Stimulated activated naive CD8-positive, alpha-beta T cell treated with anti-CD3 and anti-CD28 coated beads, Interleukin-15, Interleukin-2, amounts not matched to agents 100 ng/mL and 50 ng/mL, for 24 hours (primary cell): ENCODE results near the gene HES2.
A peak's percentile ranks its signal among the peaks of the same experiment; 100 is the strongest.

Experiments used
- H3K27ac Mint-ChIP-seq: one replicate; pipeline ENCODE4 v1.8.0; 2021; ENCODE audit warnings: mild to moderate bottlenecking, mixed read lengths
- H3K27me3 Mint-ChIP-seq: one replicate; pipeline ENCODE4 v1.8.0; 2021; ENCODE audit warnings: mixed read lengths
- H3K36me3 Mint-ChIP-seq: one replicate; pipeline ENCODE4 v1.8.0; 2021; ENCODE audit warnings: low read depth, mixed read lengths
- H3K4me1 Mint-ChIP-seq: one replicate; pipeline ENCODE4 v1.8.0; 2021; ENCODE audit warnings: low read depth, mixed read lengths
- H3K4me3 Mint-ChIP-seq: one replicate; pipeline ENCODE4 v1.8.0; 2021; ENCODE audit warnings: mild to moderate bottlenecking, mixed read lengths
- H3K9me3 Mint-ChIP-seq: one replicate; pipeline ENCODE4 v1.8.0; 2021; ENCODE audit warnings: mixed read lengths

The HES2 gene, protein sequence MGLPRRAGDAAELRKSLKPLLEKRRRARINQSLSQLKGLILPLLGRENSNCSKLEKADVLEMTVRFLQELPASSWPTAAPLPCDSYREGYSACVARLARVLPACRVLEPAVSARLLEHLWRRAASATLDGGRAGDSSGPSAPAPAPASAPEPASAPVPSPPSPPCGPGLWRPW

DNA sequence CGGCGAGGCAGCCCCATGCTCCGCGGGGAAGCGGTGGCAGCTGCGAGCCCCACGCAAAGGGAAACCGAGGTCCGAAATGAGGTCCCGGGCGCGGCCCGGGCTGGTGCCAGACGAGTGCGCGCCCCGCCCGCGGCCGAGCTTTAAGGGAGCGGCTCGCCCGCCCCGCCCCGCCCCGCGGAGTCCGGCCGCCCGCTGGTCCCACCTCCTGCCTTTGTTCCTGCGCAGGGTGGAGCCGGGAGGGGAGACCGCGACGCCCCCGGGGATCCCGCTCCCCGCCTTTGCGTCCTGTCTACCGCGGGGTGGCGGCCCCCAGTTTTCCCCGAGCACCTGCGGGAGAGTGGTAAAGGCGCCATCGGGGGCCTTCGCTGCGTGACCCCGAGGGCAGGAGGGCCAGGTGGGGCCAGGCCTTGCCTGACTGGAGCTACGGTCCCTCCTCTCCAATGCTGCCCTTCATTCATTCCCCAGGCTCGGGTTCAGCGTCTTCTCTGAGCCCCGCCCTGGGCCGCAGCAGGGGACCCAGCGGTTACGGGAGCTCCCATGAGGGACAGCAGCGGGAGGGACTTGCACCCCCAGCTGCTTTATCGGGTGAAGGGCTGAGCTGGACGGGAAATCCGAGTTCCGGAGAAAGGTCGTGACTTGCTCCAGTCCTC lies at the start of gene HES2:
Gene HES2 (minus strand): TSS at position 116 of the 650 bp plus-strand sequence. CDS start 99 bp downstream, at position 17.
- Mint-ChIP-seq H3K36me3 (no peaks in the 10 kb centered on the region), H3K27ac (no peak within 1 kb of the TSS), H3K27me3 (peaks cover 60% of the 10 kb centered on the region), H3K4me3 (no peak within 1 kb of the TSS), H3K9me3 (no peaks in the 10 kb centered on the region), H3K4me1 (peaks cover 19% of the 10 kb centered on the region)

DNA sequence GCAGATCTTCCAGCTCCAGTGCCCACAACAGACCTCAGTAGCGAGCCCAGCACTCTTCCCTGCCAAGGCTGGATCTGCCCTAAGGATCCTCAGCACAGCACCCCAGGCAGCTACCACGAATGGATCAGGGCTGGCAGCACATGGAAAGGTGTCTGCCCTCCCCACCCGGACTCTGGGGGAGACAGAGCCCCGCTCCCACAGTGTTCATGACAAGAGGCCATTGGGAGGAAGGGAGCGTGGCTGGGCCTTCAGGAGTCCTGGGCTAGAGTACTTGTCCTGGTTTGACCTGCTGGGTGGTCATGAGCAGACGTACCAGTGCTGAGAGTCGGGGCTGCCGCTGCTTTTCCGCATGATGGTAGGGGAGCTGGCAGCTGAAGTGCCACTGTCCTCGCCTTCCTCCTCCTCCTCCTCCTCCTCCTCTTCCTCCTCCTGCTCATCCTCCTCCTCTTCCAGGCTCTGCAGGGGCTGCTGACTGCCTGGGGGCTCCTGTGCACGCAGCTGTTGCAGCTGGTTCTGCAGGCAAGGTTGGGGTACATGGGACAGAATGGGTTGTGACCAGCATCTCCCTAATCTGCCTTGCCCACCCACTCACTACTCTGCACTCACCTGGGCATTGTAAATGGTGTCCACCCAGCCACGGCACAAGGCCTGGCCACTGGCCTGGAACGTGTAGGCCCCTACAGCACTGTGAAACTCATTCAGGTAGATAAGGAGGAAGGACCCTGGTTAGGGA lies 49.2 kb upstream of the HES2 start:
- H3K27ac Mint-ChIP-seq: no peak overlapping the region
- no peak overlapping the region for H3K4me3 Mint-ChIP-seq
- H3K9me3 Mint-ChIP-seq: no peaks in the 10 kb centered on the region

DNA sequence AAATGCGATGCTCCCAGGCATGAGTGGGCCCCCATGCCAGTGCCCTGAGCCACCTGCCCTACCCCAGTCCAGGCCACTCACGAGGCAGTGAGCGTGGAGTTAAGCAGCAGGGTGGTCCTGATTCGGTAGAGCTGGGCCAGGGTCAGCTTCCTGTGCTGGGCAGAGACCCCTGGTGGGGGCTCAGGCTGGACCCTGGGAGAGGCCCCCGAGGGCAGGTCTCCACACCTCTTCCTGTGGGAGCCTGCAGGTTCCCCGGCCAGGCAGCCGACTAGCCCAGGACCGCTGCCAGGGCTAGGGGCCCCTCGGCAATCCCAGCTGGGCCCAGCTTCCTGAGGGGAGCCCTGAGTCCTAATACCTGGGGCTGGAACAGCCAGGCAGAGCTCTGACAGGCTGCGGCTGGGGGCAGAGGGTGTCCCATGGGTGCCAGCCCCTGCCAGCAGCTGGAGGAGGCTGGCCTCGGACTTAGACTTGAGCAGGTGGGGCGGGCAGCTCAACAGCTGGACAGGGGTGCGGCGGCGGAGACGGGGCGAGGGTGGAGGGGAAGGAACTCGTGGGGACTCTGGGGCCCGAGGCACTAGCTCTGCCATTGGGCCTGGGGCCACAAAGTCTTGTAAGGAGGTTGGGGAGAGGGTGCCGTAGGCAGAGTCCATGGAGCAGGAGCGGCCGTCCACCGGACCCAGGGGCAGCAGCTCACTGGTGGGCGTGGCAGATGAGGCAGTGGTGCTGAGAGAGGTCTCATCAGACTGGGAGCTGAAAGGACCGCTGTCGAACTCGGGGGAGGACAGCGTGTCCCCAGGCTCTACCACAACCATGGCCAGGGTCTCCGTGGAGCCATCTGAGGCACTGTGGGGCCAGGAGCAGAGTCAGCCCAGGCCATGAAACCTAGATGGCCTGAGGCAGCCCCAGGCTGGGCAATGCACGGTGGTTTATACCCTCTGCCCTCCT lies 48.3 kb upstream of the HES2 start:
- Mint-ChIP-seq H3K27me3 (no peaks in the 10 kb centered on the region), H3K4me3 (no peak overlapping the region)

More for the DNA sequence above, 49.2 kb upstream of the HES2 start:
- peaks cover 9% of the 10 kb centered on the region for H3K36me3 Mint-ChIP-seq
- no peaks in the 10 kb centered on the region for H3K27me3 Mint-ChIP-seq
- peaks cover 9% of the 10 kb centered on the region for H3K4me1 Mint-ChIP-seq

DNA sequence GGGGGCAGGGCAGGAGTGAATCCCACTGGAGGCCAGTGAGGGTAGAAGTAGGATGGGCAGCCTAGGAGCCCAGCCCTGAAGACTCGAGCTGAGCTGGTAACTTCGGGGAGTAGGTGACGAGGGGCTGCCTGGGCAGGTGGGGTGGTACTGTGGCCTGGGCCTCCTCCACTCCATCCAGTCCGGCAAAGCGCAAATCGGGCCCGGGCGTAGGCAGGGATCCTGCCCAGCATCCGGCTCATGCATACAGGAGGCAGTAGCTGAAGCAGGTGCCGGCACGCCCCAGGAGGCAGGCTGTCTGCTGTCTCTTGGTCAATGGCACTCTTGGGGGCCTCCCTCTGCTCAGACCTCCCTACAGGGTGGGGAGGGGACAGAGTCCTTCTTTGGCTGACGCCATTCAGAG lies 47.5 kb upstream of the HES2 start:
- Mint-ChIP-seq H3K27me3 (no peaks in the 10 kb centered on the region), H3K9me3 (no peaks in the 10 kb centered on the region), H3K4me1 (peaks cover 22% of the 10 kb centered on the region), H3K36me3 (peaks cover 22% of the 10 kb centered on the region), H3K27ac (no peak overlapping the region), H3K4me3 (no peak overlapping the region)

More for the DNA sequence above, 48.3 kb upstream of the HES2 start:
- Mint-ChIP-seq H3K27ac (no peak overlapping the region), H3K9me3 (no peaks in the 10 kb centered on the region), H3K4me1 (peaks cover 14% of the 10 kb centered on the region), H3K36me3 (peaks cover 14% of the 10 kb centered on the region)

DNA sequence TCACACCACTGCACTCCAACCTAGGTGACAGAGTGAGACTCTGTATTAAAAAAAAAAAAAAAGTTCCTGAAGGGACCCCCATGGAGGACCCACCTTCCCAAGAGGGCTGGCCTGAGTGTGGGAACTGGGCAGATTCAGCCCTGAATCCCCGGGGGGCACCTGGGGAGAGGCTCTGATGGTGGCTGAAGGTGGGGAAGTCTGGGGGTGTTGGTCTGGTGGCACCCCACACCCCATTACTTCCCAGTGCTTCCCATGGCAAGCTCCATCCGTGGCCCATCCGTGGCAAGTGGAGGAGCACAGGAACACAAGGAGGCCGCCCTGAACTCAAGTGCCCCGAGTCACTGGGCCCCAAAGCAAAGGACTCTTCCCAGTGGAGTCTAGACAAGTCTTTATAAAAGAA lies 47.0 kb upstream of the HES2 start:
- peaks cover 25% of the 10 kb centered on the region for H3K36me3 Mint-ChIP-seq
- no peaks in the 10 kb centered on the region for H3K9me3 Mint-ChIP-seq
- H3K4me1 Mint-ChIP-seq: peaks cover 26% of the 10 kb centered on the region
- H3K27ac Mint-ChIP-seq: no peak overlapping the region
- no peaks in the 10 kb centered on the region for H3K27me3 Mint-ChIP-seq
- peak overlapping the region; percentile 93 for H3K4me3 Mint-ChIP-seq

DNA sequence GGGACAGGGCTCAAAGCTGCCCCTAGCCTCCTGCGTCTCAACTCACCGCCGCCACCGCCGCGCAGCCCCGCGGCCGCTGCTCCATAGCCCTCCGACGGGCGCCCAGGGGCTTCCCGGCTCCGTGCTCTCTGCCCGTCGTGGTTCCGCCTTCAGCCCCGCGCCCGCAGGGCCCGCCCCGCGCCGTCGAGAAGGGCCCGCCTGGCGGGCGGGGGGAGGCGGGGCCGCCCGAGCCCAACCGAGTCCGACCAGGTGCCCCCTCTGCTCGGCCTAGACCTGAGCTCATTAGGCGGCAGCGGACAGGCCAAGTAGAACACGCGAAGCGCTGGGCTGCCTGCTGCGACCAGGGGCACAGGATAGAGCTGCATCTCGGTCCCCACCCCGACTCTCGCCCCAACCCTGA lies 46.3 kb upstream of the HES2 start, which contains the start of gene TNFRSF25:
Gene TNFRSF25 (minus strand): TSS at position 151 of the 400 bp plus-strand sequence. CDS start 66 bp downstream, at position 85.
- Mint-ChIP-seq H3K36me3 (peaks cover 25% of the 10 kb centered on the region), H3K27ac (peak within 1 kb of the TSS; percentile 84), H3K4me3 (peak within 1 kb of the TSS; percentile 93), H3K9me3 (no peaks in the 10 kb centered on the region), H3K27me3 (no peaks in the 10 kb centered on the region), H3K4me1 (peaks cover 32% of the 10 kb centered on the region)

DNA sequence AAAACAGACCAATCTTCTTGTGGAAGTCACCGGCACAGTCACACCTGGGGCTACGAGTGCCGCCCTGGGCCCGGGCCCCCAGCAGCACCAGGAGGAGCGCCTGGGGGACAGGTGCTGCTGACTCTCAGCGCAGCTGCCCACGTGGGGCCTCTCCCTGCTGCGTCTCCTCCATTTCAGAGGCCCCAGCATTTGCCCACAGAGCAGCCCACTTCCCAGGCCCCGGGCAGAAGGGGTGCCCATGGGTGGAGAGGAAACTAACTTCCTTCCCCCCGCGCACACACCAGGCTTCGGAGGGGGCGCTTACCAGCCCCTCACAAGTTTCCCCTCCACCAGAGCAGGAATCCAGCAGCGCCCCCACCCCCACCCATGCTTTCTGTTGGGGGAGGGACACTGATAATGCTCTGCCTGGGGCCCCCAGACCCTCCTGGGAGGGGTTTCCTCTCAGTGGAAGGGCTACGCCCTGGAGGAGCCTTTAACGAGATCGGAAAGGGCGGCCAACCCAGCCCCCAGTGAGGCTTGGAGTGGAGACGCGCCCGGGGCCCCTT lies 45.8 kb upstream of the HES2 start:
- Mint-ChIP-seq H3K36me3 (peaks cover 25% of the 10 kb centered on the region), H3K27ac (peak overlapping the region; percentile 84), H3K4me3 (peak overlapping the region; percentile 93), H3K9me3 (no peaks in the 10 kb centered on the region), H3K4me1 (peaks cover 37% of the 10 kb centered on the region), H3K27me3 (no peaks in the 10 kb centered on the region)

DNA sequence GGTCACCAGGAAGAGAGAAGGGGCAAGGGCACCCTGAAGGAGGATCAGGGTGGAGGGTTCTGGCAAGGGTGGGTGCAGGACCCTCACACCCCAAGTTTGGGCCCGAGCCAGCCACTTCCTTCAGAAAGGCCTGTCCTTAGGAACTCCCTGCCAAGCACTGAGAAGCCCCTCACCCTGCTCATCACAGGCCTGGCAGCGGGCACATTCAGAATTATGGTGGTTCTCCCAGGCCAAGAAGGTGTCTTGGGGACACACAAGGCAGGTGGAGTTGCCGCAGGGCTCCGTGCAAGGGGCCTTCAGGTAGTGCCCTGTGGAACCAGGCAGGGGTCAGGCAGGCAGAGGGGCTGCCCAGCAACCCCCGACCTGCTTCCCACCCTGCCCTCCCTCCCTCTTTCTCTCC lies 45.2 kb upstream of the HES2 start:
- peak overlapping the region; percentile 93 for H3K4me3 Mint-ChIP-seq
- no peaks in the 10 kb centered on the region for H3K27me3 Mint-ChIP-seq
- H3K4me1 Mint-ChIP-seq: peaks cover 42% of the 10 kb centered on the region
- peaks cover 25% of the 10 kb centered on the region for H3K36me3 Mint-ChIP-seq
- peak overlapping the region; percentile 91 for H3K27ac Mint-ChIP-seq
- no peaks in the 10 kb centered on the region for H3K9me3 Mint-ChIP-seq

DNA sequence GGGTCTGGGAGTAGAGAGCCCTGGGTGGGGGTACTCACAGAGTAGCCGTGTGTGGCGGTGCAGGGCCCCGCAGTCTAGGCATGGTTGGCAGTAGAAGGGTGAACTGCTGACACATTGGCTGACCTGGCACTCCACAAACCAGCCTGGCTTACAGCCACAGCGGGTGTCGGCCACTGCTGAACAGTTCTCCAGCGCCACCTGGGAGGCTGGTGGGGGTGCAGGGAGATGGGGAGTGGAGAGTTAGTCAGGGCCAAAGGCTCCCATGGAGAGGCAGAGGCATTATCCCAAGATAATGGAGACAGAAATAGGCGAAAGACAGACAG lies 44.8 kb upstream of the HES2 start:
- Mint-ChIP-seq H3K36me3 (peaks cover 25% of the 10 kb centered on the region), H3K9me3 (no peaks in the 10 kb centered on the region), H3K27ac (peak overlapping the region; percentile 91), H3K27me3 (no peaks in the 10 kb centered on the region), H3K4me3 (peak overlapping the region; percentile 93), H3K4me1 (peaks cover 47% of the 10 kb centered on the region)

DNA sequence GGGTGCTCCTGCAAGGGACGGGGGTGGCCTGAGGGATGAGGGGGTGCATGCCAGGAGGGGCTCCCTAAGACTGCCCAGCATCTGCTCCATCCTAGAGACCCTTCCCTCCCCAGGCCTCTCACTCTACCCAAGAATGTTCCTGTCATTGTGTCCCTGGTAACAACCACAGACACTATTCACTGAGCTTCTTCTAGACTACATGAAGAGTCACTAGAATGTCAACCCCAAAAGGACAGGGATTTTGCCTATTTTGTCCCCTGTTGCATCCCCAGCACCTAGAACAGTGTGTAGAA lies 43.3 kb upstream of the HES2 start:
- peaks cover 25% of the 10 kb centered on the region for H3K36me3 Mint-ChIP-seq
- H3K4me1 Mint-ChIP-seq: peaks cover 51% of the 10 kb centered on the region
- H3K4me3 Mint-ChIP-seq: peak overlapping the region; percentile 51
- H3K9me3 Mint-ChIP-seq: no peaks in the 10 kb centered on the region
- peak overlapping the region; percentile 52 for H3K27ac Mint-ChIP-seq
- no peaks in the 10 kb centered on the region for H3K27me3 Mint-ChIP-seq

DNA sequence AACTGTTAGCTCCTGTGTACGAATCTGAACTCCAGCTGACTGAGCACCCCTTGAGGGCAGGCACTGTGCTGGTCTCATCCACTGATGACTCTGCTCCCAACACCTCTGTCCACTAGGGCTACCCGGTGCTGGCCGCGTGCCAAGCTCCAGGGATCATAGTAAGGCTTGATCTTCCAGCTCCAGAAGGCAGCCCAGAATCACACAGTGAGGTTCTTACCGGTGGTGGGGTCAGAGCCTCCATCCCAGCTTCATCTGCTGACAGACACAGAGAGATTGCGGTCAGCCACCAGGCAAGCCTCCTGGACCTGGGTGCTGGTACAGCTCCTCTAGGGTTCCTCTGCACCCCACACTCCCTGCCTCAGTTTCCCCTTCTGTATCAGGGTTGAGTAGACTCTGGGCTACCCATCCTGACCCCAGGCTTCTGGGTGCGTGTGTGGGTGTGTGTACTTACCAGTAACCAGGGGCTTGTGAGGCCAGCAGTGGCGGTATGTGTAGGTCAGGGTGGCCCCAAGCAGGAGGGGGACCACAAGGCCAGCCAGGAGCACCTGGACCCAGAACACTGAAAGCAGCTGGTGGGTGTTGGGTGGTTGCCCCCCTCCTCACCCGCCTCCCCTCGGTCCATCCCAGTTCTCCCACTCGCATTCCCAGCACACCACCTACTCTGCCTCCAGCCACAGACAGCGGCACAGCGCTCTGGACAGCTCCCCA lies 42.8 kb upstream of the HES2 start:
- peaks cover 51% of the 10 kb centered on the region for H3K4me1 Mint-ChIP-seq
- H3K4me3 Mint-ChIP-seq: peak overlapping the region; percentile 15
- H3K36me3 Mint-ChIP-seq: peaks cover 25% of the 10 kb centered on the region

DNA sequence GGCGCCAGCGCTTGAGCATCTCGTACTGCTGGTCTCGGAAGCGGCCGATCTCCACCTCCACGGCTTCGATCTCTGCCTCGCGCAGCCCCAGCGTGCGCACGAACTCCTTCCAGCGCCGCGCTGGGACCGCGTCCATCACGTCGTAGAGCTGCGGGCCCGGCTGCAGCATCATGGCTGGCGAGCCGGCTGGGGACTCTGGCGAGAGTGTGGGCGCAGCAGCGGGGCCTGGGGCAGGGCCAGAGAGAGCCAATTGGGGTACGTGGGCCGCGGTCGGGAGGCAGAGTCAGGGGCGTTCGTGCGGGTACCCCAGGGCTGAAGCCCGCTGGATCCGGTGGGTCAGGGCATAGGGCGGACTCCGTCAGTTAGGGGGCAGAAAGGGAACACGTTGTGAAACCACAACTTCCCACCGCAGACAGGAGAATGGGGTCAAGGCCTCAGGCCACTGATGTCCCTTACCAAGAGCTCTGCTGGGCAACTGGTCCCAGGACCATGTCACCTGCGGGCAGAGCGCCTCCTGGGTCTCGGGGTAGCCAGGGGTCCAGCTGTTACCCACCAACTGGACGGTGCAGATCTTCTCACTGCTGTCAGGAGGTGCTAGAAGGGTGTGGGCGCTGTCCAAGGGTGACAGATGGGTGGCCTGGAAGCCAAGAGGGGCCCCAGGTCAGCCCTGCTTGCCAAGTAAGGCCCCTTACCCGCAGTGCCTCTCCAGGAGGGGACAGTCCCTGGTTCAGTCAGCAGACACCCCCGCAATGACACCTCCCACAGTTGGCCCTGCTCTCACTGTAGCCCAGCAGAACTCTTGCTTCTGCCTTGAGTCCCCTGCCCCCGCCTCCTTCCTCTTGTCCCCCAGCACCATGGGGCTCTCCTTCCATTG lies 42.1 kb upstream of the HES2 start:
- peak overlapping the region; percentile 15 for H3K4me3 Mint-ChIP-seq
- peaks cover 7% of the 10 kb centered on the region for H3K27me3 Mint-ChIP-seq
- peaks cover 25% of the 10 kb centered on the region for H3K36me3 Mint-ChIP-seq
- H3K4me1 Mint-ChIP-seq: peaks cover 51% of the 10 kb centered on the region
- H3K27ac Mint-ChIP-seq: peak overlapping the region; percentile 5
- H3K9me3 Mint-ChIP-seq: no peaks in the 10 kb centered on the region

More for the DNA sequence above, 42.8 kb upstream of the HES2 start:
- H3K27ac Mint-ChIP-seq: peak overlapping the region; percentile 5
- H3K9me3 Mint-ChIP-seq: no peaks in the 10 kb centered on the region
- no peaks in the 10 kb centered on the region for H3K27me3 Mint-ChIP-seq

DNA sequence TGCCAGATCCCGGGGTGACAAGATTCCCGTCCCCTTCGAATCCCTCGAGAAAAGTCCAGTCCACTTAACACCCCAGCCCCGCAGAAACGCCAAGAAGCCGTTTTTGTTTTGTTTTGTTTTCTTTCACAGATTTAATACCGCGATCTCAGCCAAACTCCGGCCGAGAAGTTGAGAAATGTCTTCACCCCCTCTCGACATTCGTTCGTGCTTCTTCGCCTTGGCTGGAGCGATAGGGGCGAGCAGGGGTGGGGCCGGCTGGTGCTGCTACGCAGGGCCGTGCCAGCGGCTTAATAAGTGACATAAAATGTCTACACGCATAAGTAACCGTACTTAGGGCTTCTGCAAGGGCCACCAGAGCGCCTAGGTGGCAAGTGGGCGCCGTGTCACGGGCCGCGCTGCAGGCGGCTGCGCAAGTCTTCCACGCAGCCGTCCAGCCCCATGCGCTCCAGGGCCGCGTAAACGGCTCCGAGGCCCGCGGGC lies 41.4 kb upstream of the HES2 start:
- peak overlapping the region; percentile 66 for H3K4me3 Mint-ChIP-seq
- peak overlapping the region; percentile 61 for H3K27ac Mint-ChIP-seq
- peaks cover 11% of the 10 kb centered on the region for H3K27me3 Mint-ChIP-seq
- no peaks in the 10 kb centered on the region for H3K9me3 Mint-ChIP-seq
- peaks cover 25% of the 10 kb centered on the region for H3K36me3 Mint-ChIP-seq
- peaks cover 51% of the 10 kb centered on the region for H3K4me1 Mint-ChIP-seq
